ENCODE data around the gene STX8.
A peak's percentile ranks its signal among the peaks of the same experiment; 100 is the strongest.

Gene STX8

DNA sequence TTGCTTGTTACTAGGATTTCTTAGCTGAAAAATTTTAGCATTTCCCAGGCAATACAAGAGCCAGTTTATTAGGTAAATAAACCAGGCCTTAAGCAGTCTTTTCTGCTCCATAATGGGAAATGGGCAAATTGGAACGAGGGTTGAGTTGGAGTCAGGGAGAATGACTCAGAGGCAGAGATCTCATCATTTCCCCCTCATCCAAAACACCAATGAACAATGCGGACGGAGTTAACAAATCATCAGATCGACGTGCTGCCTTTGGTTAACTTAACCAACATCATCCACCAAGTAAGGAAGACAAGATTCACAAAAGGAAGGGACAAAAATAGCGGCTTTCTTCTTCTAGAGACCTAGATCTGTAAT is 243.5 kb downstream of the STX8 start:
- DNase-seq, result no peak

DNA sequence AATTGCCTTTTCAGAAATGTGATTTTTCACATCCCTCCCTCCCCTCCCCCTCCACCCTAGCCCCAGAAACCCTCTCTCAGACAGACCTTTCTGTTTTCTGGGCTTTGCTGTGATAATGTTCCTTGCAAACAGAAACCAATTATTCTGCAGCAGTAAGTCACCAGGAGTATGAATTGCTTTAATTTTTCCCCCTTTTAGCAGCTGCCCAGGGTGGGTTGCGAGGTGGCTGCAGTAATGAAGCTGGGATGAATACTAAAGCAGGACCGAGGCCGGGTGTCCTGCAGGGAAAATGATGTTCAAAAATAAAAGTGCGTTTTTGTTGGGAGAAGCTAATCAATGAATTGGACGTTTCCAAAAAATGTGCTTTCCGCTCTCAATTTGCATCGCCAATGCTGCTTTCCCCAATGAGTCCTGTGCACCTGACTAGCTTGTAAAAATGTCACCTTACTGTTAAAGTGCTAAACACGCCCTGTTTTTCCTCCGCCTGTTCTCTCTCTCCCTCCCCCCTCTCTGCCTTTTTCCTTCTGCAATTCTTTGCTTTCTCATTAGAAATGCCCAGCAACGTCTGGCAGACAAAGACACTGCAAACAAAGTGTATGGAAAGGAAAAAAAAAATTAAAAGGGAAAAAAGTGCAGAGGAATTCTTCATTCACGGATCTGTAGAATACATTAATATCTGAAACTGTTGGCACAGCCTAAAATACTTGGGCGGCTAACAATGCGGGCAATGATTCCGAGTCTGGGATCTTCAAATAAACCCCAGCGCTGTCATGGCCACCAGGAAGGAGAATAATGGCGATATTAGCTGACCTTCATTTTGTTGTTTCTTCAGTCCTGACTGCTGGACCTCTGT is 244.1 kb downstream of the STX8 start:
- DNase-seq, result no peak

- no peak for DNase-seq
These were observed 244.9 kb downstream of the STX8 start for GRCh38 chr17:9330611-9331271.

GRCh38 chr17:9330141-9330540 is 245.5 kb downstream of the STX8 start:
- no peak for DNase-seq

GRCh38 chr17:9329251-9329921 is 246.2 kb downstream of the STX8 start:
- no peak for DNase-seq

GRCh38 chr17:9324864-9325263 is 250.8 kb downstream of the STX8 start:
- no peak for DNase-seq

DNA sequence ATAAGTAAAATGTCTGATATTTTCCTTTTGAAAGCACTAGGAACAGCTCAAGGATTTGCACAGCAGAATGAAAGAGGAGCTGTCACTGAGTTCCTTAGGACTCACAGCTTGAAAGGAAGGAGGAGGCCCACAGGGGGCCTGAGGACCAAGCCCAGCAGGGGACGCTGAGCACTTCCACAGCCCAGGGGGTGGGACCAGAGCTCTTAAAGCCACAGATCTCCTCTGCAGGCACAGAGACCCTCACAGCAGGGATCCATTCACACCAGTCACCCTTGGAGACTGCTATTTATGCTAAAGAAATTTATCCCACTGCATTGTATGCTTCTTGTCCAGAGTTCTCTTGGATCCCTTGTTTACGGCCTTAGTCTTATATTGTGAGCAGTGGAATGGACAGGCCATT is 253.3 kb downstream of the STX8 start:
- DNase-seq, result no peak

- DNase-seq, result no peak
These were observed 253.7 kb downstream of the STX8 start for GRCh38 chr17:9321890-9322289.

DNA sequence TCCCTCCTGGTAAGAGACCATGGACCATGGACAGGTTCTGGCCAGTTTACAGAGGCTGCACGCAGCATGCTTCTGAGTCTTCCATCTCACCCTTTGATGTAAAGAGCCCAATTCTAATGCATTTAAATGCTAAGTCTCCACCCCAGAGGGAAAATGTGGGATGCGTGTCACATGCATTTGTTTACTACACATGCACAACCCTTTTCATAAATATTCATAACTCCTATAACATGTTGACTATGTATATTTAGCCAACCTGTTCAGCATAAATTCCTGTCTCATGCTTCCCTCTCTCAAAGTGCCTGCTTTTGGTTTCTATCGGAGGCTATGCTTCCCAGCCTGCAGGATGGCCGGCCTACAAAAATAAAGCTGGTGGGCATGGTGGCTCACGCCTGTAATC is 260.3 kb downstream of the STX8 start:
- DNase-seq, result no peak

- no peak for DNase-seq
These were observed 262.3 kb downstream of the STX8 start for GRCh38 chr17:9313346-9313745.

GRCh38 chr17:9309216-9309615 is 266.4 kb downstream of the STX8 start:
- no peak for DNase-seq

DNA sequence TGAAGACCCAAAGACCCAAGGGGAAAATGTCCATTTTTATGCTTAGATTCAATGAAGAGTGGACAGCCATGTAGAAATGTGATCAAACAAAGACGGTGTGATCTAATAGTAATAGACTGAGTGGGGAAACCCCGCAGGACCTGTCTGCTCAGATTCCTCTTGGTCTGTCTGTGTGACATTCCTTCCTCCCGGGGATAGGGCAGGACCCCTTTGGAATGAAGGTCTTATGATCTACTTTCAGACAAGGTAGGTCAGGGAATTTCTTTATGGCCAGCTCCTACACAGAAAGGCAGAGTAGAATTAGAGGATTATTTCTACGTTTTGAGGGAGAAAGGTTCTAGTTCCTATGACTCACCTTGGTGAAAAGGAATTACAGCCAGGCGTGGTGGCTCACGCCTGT is 267.6 kb downstream of the STX8 start:
- DNase-seq, result no peak

DNA sequence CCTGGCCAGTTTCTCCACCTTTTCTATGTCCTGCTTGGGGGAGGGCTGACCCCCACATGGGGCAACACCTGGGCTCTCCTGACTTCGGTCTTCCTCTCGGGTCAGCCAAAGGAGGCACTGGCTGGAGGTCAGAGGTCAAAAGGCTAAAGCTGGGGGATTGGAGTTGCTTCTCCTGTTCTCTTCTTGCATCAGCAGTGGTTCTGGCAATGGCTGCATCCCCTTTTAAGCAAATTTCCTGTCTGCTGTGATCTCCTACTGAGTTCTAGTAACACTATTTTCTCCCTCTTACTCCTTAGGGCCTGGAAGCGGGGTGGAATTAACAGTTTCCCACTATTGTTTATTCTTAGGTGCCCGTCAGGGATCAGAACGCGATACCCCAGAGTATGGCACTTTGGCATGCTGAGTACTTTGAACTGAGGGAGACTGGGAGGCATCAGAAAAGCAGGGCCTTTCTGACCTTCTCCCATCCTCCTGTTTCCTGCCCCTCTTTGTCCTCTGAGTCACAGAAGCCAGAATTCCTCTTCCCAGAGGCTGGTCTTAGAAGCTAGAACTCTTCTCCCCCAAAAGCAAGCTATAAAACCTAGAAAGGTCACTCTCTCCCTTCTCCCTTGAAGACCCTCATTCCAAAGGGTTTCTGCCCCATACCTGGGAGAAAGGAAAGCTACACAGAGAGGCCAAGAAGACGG is 268.2 kb downstream of the STX8 start:
- peak; percentile 41 for DNase-seq

- DNase-seq, result no peak
These were observed 269.5 kb downstream of the STX8 start for GRCh38 chr17:9306086-9306485.

GRCh38 chr17:9299695-9300094 is 275.9 kb downstream of the STX8 start:
- DNase-seq, result no peak

- DNase-seq, result no peak
These were observed 276.8 kb downstream of the STX8 start for GRCh38 chr17:9298776-9299295.

DNA sequence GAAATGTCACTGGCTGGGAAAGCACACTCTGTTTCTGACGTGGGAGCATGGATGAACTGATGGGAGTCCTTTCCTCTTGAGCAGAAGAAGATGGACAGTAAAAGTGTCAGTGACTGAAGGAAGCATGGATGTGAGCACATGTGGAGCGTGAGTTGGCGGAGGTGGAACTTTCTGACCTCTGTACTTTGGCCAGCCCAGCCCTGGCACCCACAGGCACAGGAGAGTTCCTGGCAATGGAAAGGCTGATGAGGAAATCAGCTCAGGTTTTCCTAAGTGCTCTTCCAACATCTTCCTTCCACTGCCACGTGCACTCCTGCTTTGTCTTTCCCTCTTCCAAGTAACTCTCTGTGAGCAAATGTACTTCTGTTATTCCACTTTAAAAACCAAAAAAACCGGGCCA is 277.5 kb downstream of the STX8 start:
- no peak for DNase-seq

- no peak for DNase-seq
These were observed 280.9 kb downstream of the STX8 start for GRCh38 chr17:9294661-9295210.

DNA sequence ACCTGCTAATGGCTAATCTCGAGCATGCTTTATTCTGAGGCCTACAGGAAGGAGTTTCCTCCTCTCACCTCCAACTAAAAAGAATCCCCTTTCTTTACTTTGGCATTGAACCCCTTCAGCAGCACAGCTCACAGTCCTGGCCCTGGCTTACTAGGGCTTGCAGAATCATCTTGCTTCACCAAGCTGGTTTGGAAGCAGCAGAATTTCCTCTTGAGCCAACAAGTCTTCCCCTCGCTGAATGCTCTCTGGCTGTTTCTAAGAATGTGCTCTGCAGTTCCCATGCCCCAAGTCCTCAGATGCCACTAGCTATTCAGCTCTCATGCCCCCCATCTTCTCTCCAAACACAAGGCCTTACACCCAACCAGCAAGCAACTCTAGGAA is 283.1 kb downstream of the STX8 start:
- no peak for DNase-seq

DNA sequence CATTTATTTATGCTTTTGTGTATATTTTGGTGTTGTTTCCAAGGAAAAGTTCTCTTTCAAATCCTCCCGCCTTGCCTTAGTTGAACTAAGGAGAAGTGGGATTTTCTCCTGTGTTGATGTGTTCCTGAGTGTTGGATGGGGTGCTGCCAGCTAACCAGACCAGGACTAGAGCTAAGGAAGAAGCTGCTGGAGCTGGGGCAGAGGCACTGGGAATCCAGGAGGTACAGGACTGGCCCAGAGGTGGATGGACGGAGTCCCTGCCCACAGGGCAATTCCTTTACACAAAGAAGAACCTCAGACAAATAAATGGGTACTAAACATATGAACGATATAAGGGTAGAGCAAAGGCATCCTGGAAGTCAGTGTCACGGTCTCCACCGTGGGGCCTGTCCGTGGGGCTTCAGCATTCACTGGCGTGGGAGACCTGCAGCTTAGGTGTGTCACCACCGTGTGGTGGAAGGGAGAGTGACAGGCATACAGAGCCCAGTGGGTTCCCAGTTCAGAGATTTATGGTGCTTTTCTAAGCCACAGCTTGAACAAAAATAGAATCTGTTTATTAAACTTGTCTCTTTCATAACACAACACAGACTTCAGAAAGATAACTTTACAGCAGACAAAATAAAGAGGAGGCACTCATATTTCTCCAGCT is 283.6 kb downstream of the STX8 start:
- peak; percentile 18 for DNase-seq

DNA sequence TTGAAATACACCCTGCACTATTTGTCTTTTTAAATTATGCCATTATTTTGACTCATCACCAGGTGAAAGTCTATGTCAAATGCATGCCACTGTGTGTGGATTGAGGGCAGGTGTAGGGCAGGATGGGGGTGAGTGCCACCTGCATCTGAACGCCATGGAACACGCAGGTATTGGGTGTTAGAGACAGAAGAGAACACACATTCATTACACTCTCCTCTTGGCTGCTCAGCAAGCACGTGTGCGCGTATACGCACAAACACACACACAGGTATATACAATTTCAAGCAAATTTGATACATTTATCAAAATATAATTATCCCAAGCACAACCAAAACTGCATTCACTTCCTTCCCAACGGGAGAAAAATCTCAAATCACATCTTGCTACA is 285.4 kb downstream of the STX8 start:
- DNase-seq, result no peak

DNA sequence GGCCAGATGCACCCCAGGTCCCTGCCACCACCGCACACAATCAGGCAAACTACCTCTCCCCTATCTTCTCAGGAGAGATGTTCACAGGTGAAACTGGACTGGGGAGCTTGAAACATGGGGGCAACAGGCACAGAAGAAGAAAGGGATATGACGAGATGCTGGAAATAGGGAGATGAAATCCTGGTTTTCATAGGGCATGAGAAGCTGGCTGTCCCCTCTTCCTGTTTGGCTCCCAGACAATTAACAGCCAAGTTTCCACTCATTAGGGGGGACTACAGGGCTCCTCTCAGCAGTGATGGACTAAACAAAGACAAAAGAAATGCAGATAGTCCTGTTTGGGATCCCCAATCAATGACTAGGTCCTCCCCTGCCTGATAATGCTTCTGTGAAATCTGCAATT is 288.3 kb downstream of the STX8 start:
- no peak for DNase-seq

Data from EL (cell line).